Mesendoderm (in vitro differentiated cells): ENCODE measurements around the gene PIP5K1B.
A peak's percentile ranks its signal among the peaks of the same experiment; 100 is the strongest.

Experiments used
- DNase-seq: peaks from one replicate; pipeline ENCODE4 v3.0.0; 2013
- H2AK5ac ChIP-seq: 2 replicates; pipeline ENCODE4 v1.6.1; 2013; ENCODE audit warnings: low read length, inconsistent platforms
- H2BK120ac ChIP-seq: 2 replicates; pipeline ENCODE4 v1.6.1; 2013; ENCODE audit warnings: low read depth, mild to moderate bottlenecking, low read length, moderate library complexity, mixed read lengths
- H2BK15ac ChIP-seq: replicated peaks from 2 replicates; pipeline ENCODE4 v1.6.1; 2013; ENCODE audit warnings: low read depth, mild to moderate bottlenecking, moderate library complexity
- H2BK5ac ChIP-seq: 2 replicates; pipeline ENCODE4 v1.6.1; 2013; ENCODE audit warnings: low read length, inconsistent platforms
- H3K18ac ChIP-seq: 2 replicates; pipeline ENCODE4 v1.6.1; 2013; ENCODE audit warnings: mild to moderate bottlenecking, low read length, mixed read lengths
- H3K23ac ChIP-seq: one replicate; pipeline ENCODE4 v1.6.1; 2013; ENCODE audit warnings: low read length
- H3K27ac ChIP-seq: 2 replicates; pipeline ENCODE4 v1.5.1; 2013; ENCODE audit warnings: low read depth, mild to moderate bottlenecking, inconsistent platforms, low read length, moderate library complexity
- H3K27me3 ChIP-seq: 2 replicates; pipeline ENCODE4 v1.6.1; 2013; ENCODE audit warnings: low read length, control low read depth, mild to moderate bottlenecking, inconsistent platforms; ENCODE audit not compliant: insufficient read depth, poor library complexity
- H3K36me3 ChIP-seq: 2 replicates; pipeline ENCODE4 v1.6.1; 2013; ENCODE audit warnings: low read length, inconsistent platforms; ENCODE audit not compliant: control insufficient read depth, insufficient read depth
- H3K4ac ChIP-seq: one replicate; pipeline ENCODE4 v1.6.1; 2013; ENCODE audit warnings: low read depth, mild to moderate bottlenecking, low read length, moderate library complexity
- H3K4me1 ChIP-seq: 2 replicates; pipeline ENCODE4 v1.6.1; 2013; ENCODE audit warnings: low read depth, low read length, inconsistent platforms; ENCODE audit not compliant: control insufficient read depth
- H3K4me2 ChIP-seq: 2 replicates; pipeline ENCODE4 v1.6.1; 2013; ENCODE audit warnings: low read length
- H3K4me3 ChIP-seq: 2 replicates; pipeline ENCODE4 v1.5.1; 2013; ENCODE audit warnings: mild to moderate bottlenecking, low read length
- H3K56ac ChIP-seq: one replicate; pipeline ENCODE4 v1.6.1; 2013; ENCODE audit warnings: low read length
- H3K79me1 ChIP-seq: 2 replicates; pipeline ENCODE4 v1.6.1; 2013; ENCODE audit warnings: low read length, inconsistent platforms
- H3K79me2 ChIP-seq: 2 replicates; pipeline ENCODE4 v1.6.1; 2013; ENCODE audit warnings: mild to moderate bottlenecking, low read length; ENCODE audit not compliant: control insufficient read depth, insufficient read depth
- H3K9ac ChIP-seq: 2 replicates; pipeline ENCODE4 v1.6.1; 2013; ENCODE audit warnings: low read length, inconsistent platforms
- H4K5ac ChIP-seq: one replicate; pipeline ENCODE4 v1.6.1; 2013; ENCODE audit warnings: low read length
- H4K8ac ChIP-seq: one replicate; pipeline ENCODE4 v1.6.1; 2013; ENCODE audit warnings: low read depth, mild to moderate bottlenecking, control low read depth, low read length, moderate library complexity
- WGBS: extraction: QIAGEN DNeasy Blood & Tissue Kit; methylation state at CpG from one replicate; pipeline ENCODE4 v1.1.7; 2013; ENCODE audit warnings: low lambda C conversion rate, missing lambda C conversion rate; ENCODE audit not compliant: insufficient coverage; ENCODE audit errors: extremely low coverage; 5-methylcytosine and 5-hydroxymethylcytosine counted together

PIP5K1B gene

DNA sequence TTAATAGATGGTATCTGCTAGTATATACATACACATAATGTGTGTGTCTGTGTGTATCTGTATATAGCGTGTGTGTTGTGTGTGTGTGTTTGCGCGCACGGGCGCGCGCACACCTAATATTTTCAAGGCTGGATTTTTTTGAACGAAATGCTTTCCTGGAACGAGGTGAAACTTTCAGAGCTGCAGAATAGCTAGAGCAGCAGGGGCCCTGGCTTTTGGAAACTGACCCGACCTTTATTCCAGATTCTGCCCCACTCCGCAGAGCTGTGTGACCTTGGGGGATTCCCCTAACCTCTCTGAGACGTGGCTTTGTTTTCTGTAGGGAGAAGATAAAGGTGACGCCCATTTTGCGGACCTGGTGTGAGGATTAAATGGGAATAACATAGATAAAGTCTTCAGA is 331.3 kb downstream of the PIP5K1B start:
- H3K27me3 ChIP-seq = no peaks in the 10 kb centered on the region
- peaks cover 10% of the 10 kb centered on the region for H3K79me1 ChIP-seq
- no peak overlapping the region for H2BK15ac ChIP-seq
- H3K4ac ChIP-seq = no peak overlapping the region
- H2BK120ac ChIP-seq = no peak overlapping the region
- no CpG with 5 or more reads among the region's 14 CpGs for WGBS
- H3K18ac ChIP-seq = no peak overlapping the region
- H3K56ac ChIP-seq = peak overlapping the region; percentile 99
- H3K79me2 ChIP-seq = peaks cover 25% of the 10 kb centered on the region
- H2BK5ac ChIP-seq = no peak overlapping the region
- no peaks in the 10 kb centered on the region for H3K36me3 ChIP-seq
- no peak overlapping the region for H4K5ac ChIP-seq
- H3K27ac ChIP-seq = no peak overlapping the region
- H3K4me3 ChIP-seq = peak overlapping the region; percentile 83
- H3K4me1 ChIP-seq = no peaks in the 10 kb centered on the region
- peak overlapping the region; percentile 96 for H3K9ac ChIP-seq
- no peak overlapping the region for H2AK5ac ChIP-seq
- no peak overlapping the region for H3K23ac ChIP-seq
- no peak overlapping the region for H4K8ac ChIP-seq
- peak overlapping the region; percentile 93 for H3K4me2 ChIP-seq
- no peak for DNase-seq

DNA sequence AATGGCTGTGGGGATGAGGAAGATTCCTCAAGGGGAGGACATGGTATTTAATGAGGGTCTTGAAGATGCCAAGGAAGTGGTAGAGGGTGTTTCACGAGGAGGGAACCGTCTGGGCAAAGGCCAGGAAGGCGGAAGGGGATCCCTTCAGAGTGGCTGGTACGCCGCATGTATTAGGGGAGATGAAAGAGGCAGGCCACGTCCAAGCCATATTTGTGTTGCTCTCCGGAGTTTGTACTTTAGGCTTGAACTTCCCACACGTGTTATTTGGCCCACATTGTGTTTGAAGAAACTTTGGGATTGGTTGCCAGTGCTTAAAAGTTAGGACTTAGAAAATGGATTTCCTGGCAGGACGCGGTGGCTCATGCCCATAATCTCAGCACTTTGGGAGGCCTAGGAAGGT is 331.8 kb downstream of the PIP5K1B start:
- H3K9ac ChIP-seq = peak overlapping the region; percentile 96
- H3K36me3 ChIP-seq = no peaks in the 10 kb centered on the region
- H4K8ac ChIP-seq = no peak overlapping the region
- peak overlapping the region; percentile 93 for H3K4me2 ChIP-seq
- no CpG with 5 or more reads among the region's 10 CpGs for WGBS
- H3K4me3 ChIP-seq = peak overlapping the region; percentile 83
- no peaks in the 10 kb centered on the region for H3K4me1 ChIP-seq
- no peak for DNase-seq
- peak overlapping the region; percentile 62 for H2AK5ac ChIP-seq
- peaks cover 14% of the 10 kb centered on the region for H3K79me1 ChIP-seq
- H3K18ac ChIP-seq = no peak overlapping the region
- no peak overlapping the region for H3K27ac ChIP-seq
- H3K23ac ChIP-seq = no peak overlapping the region
- peaks cover 29% of the 10 kb centered on the region for H3K79me2 ChIP-seq
- no peak overlapping the region for H2BK120ac ChIP-seq
- no peaks in the 10 kb centered on the region for H3K27me3 ChIP-seq
- no peak overlapping the region for H3K4ac ChIP-seq
- no peak overlapping the region for H2BK15ac ChIP-seq
- H4K5ac ChIP-seq = no peak overlapping the region
- H3K56ac ChIP-seq = peak overlapping the region; percentile 99
- no peak overlapping the region for H2BK5ac ChIP-seq

DNA sequence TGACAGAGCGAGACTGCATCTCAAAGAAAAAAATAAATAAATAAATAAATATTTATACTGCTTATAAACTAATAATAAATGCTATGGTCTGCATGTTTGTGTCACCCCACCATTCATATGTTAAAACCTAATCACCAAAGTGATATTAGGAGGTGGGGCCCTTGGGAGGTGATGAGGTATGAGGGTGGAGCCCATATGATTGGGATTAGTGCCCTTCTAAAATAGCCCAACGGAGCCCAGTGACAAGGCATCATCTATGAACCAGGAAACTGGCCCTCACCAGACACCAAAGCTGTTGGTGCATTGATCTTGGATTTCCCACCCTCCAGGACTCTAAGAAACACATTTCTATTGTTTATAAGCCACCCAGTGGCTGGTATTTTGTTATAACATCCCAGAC is 335.6 kb downstream of the PIP5K1B start:
- Histone ChIP-seq H2AK5ac (no peak overlapping the region), H3K9ac (no peak overlapping the region), H3K18ac (no peak overlapping the region), H2BK15ac (no peak overlapping the region), H3K27me3 (no peaks in the 10 kb centered on the region), H3K4ac (no peak overlapping the region), H3K36me3 (no peaks in the 10 kb centered on the region), H3K4me2 (no peak overlapping the region), H2BK120ac (no peak overlapping the region), H3K4me1 (peaks cover 6% of the 10 kb centered on the region), H2BK5ac (no peak overlapping the region), H3K4me3 (no peak overlapping the region), H4K5ac (no peak overlapping the region), H3K79me1 (peaks cover 18% of the 10 kb centered on the region), H3K79me2 (peaks cover 29% of the 10 kb centered on the region), H3K23ac (no peak overlapping the region), H3K27ac (no peak overlapping the region), H4K8ac (no peak overlapping the region), H3K56ac (no peak overlapping the region)
- no CpG with 5 or more reads among the region's 2 CpGs for WGBS
- DNase-seq = no peak

DNA sequence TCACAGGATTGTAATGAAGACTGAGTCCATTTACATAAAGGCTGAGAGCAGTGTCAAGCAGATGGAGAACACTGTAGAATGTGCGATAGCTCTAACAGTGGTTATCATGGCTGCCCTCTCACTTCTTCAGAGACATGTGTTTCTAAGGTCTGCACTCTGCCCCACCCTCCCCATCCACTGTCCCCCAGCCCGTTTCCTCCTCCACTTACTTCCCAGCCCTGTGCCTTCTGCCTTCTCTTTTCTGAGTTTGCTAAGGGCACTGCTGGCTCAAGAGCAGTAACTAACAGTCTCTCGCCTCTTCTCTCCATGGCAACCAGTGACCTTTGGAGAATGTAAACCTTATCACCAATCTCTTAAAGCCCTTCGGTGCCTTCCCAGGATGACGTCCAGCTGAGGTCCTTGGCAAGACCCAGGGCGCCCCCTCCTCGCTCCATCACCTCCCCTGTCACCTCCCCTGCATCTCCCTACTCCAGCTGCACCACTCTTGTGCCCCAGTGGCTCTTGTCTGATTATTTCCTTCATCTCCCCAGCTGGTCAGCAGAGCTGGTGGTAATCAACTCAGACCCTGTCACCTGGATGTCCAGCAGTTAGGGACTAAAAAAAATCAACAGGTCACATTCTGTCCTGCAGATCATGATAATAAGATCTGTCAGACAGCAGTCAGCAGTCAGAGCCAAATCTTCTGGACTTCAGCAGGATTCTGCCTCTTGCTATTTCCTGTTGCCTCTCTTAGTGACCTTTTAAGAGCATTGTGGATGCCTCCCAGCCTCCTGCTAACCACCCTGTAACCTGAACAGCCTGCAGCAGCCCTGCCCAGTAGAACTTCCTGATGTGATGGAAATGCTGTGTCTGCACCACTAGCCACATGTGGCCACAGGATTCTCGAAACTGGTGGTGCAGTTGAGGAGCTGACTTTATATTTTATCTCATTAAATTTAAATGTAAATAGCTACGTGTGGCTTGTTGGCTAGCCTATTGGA is 339.5 kb downstream of the PIP5K1B start:
- H2BK5ac ChIP-seq = no peak overlapping the region
- H2BK15ac ChIP-seq = no peak overlapping the region
- WGBS = no CpG with 5 or more reads among the region's 9 CpGs
- H3K18ac ChIP-seq = no peak overlapping the region
- no peak overlapping the region for H2AK5ac ChIP-seq
- no peak overlapping the region for H3K4me2 ChIP-seq
- no peak overlapping the region for H2BK120ac ChIP-seq
- H3K56ac ChIP-seq = no peak overlapping the region
- no peak overlapping the region for H3K4me3 ChIP-seq
- no peak overlapping the region for H4K5ac ChIP-seq
- H3K23ac ChIP-seq = no peak overlapping the region
- peaks cover 23% of the 10 kb centered on the region for H3K79me1 ChIP-seq
- DNase-seq = peak; percentile 92
- peaks cover 17% of the 10 kb centered on the region for H3K79me2 ChIP-seq
- H4K8ac ChIP-seq = no peak overlapping the region
- peaks cover 7% of the 10 kb centered on the region for H3K4me1 ChIP-seq
- H3K27ac ChIP-seq = peak overlapping the region; percentile 27
- peaks cover 2% of the 10 kb centered on the region for H3K36me3 ChIP-seq
- no peak overlapping the region for H3K4ac ChIP-seq
- H3K9ac ChIP-seq = no peak overlapping the region
- no peaks in the 10 kb centered on the region for H3K27me3 ChIP-seq

DNA sequence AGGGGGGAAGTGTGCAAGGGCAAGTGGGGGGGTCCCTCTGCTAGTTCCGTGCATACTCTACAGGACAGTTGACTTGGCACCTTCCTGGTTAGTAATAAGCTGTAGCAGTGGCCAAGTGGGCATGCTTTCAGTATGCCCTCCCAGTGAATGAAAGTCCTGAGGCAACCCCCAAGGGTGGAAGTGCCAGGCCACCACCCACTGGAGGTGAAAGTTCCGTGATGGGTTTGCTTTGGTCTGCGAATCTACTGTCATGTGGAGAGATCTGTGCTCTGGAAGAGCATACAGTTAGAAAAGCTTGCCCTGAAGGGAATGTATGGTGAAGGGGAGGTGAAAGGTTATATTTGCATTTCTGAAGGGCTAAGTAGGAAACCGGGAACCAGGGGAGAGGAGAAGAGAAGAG is 340.8 kb downstream of the PIP5K1B start:
- Histone ChIP-seq H3K79me2 (peaks cover 11% of the 10 kb centered on the region), H2BK15ac (peak overlapping the region; percentile 46), H3K79me1 (peaks cover 19% of the 10 kb centered on the region), H3K4me2 (no peak overlapping the region), H3K36me3 (peaks cover 2% of the 10 kb centered on the region), H3K27ac (peak overlapping the region; percentile 3), H3K4ac (no peak overlapping the region), H4K8ac (no peak overlapping the region), H3K27me3 (no peaks in the 10 kb centered on the region), H3K9ac (no peak overlapping the region), H3K23ac (no peak overlapping the region), H2AK5ac (no peak overlapping the region), H2BK120ac (no peak overlapping the region), H3K56ac (no peak overlapping the region), H3K18ac (peak overlapping the region; percentile 57), H4K5ac (no peak overlapping the region), H3K4me1 (peaks cover 7% of the 10 kb centered on the region), H3K4me3 (no peak overlapping the region), H2BK5ac (no peak overlapping the region)
- no peak for DNase-seq
- WGBS = no CpG with 5 or more reads among the region's 4 CpGs
